K562 (cell line): ENCODE data around the gene RHOC. TPM values are rescaled to one million over a fixed set of nuclear protein-coding genes. Genes with fewer than 3 reads are reported as not detected.
A peak's percentile ranks its signal among the peaks of the same experiment; 100 is the strongest.

Experiments
- ATAC-seq: fragments of 200-7000 bp; cut with Tn5 transposase; 3 replicates; pipeline ENCODE4 v1.9.1; 2020; ENCODE audit warnings: moderate library complexity
- BruUV-seq: library from RNA; stranded (reverse); fragments of 400-500 nt; replicated peaks from 2 replicates; lab custom pipeline; 2021; lab: Mats Ljungman, UMichigan
- CTCF ChIA-PET: fragments of 300-600 bp; formaldehyde crosslinking; extraction: SDS; loops from one replicate; lab custom pipeline; 2021; ENCODE audit warnings: low intra/inter-chr PET ratio; lab: Yijun Ruan, JAX
- POLR2A ChIA-PET: fragments of 300-600, 350-650 bp; sonication (Branson Sonifier 250); formaldehyde crosslinking; extraction: SDS; loops from one replicate; lab custom pipeline; 2021; ENCODE audit warnings: antibody characterized with exemption, inconsistent platforms; lab: Yijun Ruan, JAX
- DNase-seq, 4 experiments: peaks; one replicate each; pipeline versions ENCODE4 v3.0.0 to v3.0.0-alpha.2; 2011 to 2018; ENCODE audit warnings: low spot score in 3 of 4, mixed read lengths in 3 of 4; ENCODE audit errors: extremely low read depth in 1 of 4
- FAIRE-seq: peaks from 2 replicates; lab custom pipeline; 2011; peaks lifted over from hg19 to GRCh38; lab: Jason Lieb, UNC
- H2AFZ ChIP-seq: 2 replicates; pipeline ENCODE4 v1.6.0; 2011; ENCODE audit warnings: low read depth, low read length, control low read depth, inconsistent platforms
- H3K27ac ChIP-seq: fragments of 200-600 bp; 3 replicates; pipeline ENCODE4 v1.8.0; 2011; ENCODE audit warnings: low read depth, mild to moderate bottlenecking, control low read depth, inconsistent platforms, low read length, moderate library complexity, mixed read lengths; ENCODE audit errors: extremely low read depth
- H3K27me3 ChIP-seq, 2 experiments: fragments of 300-600 bp in 1 of 2; 2 replicates in 1 of 2; 3 replicates in 1 of 2; pipeline versions ENCODE4 v1.6.0 to v1.8.0; 2011; ENCODE audit warnings: inconsistent platforms in 2 of 2, low read length in 2 of 2, mild to moderate bottlenecking in 1 of 2, mixed read lengths in 1 of 2, moderate library complexity in 1 of 2; ENCODE audit not compliant: control insufficient read depth in 2 of 2, insufficient read depth in 2 of 2
- H3K36me3 ChIP-seq: fragments of 300-600 bp; 3 replicates; pipeline ENCODE4 v1.8.0; 2011; ENCODE audit warnings: mild to moderate bottlenecking, low read length, inconsistent platforms; ENCODE audit not compliant: control insufficient read depth, insufficient read depth
- H3K4me1 ChIP-seq, 2 experiments: fragments of 200-600 bp in 1 of 2; replicated peaks in 1 of 2; 2 replicates in 1 of 2; 3 replicates in 1 of 2; pipeline versions ENCODE4 v1.5.1 to v1.8.0; 2011; ENCODE audit warnings: inconsistent platforms in 2 of 2, low read length in 2 of 2, mild to moderate bottlenecking in 1 of 2, mixed read lengths in 1 of 2, moderate library complexity in 1 of 2; ENCODE audit not compliant: control insufficient read depth in 2 of 2, insufficient read depth in 2 of 2
- H3K4me2 ChIP-seq: 2 replicates; pipeline ENCODE4 v1.6.1; 2011; ENCODE audit warnings: low read length, control low read depth, inconsistent platforms, mixed read lengths; ENCODE audit not compliant: insufficient read depth
- H3K4me3 ChIP-seq: fragments of 200-600 bp; sonication (generic), shearing (Covaris generic); 2 replicates; pipeline ENCODE4 v1.5.1; 2016; ENCODE audit warnings: control low read depth, inconsistent platforms
- H3K79me2 ChIP-seq: fragments of 200-600 bp; 3 replicates; pipeline ENCODE4 v1.8.0; 2011; ENCODE audit warnings: low read length, inconsistent platforms; ENCODE audit not compliant: control insufficient read depth, insufficient read depth
- H3K9ac ChIP-seq, 2 experiments: 2 replicates each; pipeline versions ENCODE4 v1.6.0 to v1.6.1; 2011; ENCODE audit warnings: low read depth in 2 of 2, low read length in 2 of 2, control low read depth in 1 of 2, inconsistent platforms in 1 of 2, mild to moderate bottlenecking in 1 of 2, mixed read lengths in 1 of 2; ENCODE audit not compliant: insufficient read depth in 1 of 2
- H3K9me1 ChIP-seq: one replicate; pipeline ENCODE4 v1.6.0; 2011; ENCODE audit warnings: inconsistent platforms, mild to moderate bottlenecking, low read length, moderate library complexity; ENCODE audit not compliant: control insufficient read depth, insufficient read depth
- H3K9me3 ChIP-seq: replicated peaks from 2 replicates; pipeline ENCODE4 v1.5.1; 2011; ENCODE audit warnings: low read depth, low read length, inconsistent platforms; ENCODE audit not compliant: control insufficient read depth, insufficient read depth
- H4K20me1 ChIP-seq: replicated peaks from 2 replicates; pipeline ENCODE4 v1.6.1; 2011; ENCODE audit warnings: low read length, inconsistent platforms, mixed read lengths; ENCODE audit not compliant: control insufficient read depth, insufficient read depth
- BRD4 ChIP-seq: fragments of 200-600 bp; sonication (generic); IDR thresholded peaks from 2 replicates; pipeline ENCODE4 v1.6.1; 2017; ENCODE audit warnings: inconsistent platforms
- E2F6 ChIP-seq, 2 experiments: IDR thresholded peaks; 2 replicates each; pipeline ENCODE4 v1.6.1; 2011; ENCODE audit warnings: borderline replicate concordance in 1 of 2, control low read depth in 1 of 2, low read depth in 1 of 2, low read length in 1 of 2, mild to moderate bottlenecking in 1 of 2, mixed read lengths in 1 of 2, moderate library complexity in 1 of 2; ENCODE audit not compliant: insufficient read depth in 1 of 2, insufficient read length in 1 of 2, poor library complexity in 1 of 2, severe bottlenecking in 1 of 2; ENCODE audit errors: extremely low read depth in 1 of 2
- ETS1 ChIP-seq: conservative IDR thresholded peaks from 2 replicates; pipeline ENCODE4 v1.6.1; 2011; ENCODE audit warnings: low read depth, mild to moderate bottlenecking, low read length; ENCODE audit not compliant: control insufficient read depth
- FOXA3 ChIP-seq, 2 experiments: fragments of 450-650 bp in 1 of 2; sonication (generic) in 1 of 2; formaldehyde crosslinking; IDR thresholded peaks in 1 of 2; conservative IDR thresholded peaks in 1 of 2; 2 replicates each; pipeline versions ENCODE4 v1.4.0 to v1.8.0; 2020 to 2022; ENCODE audit warnings: mild to moderate bottlenecking in 2 of 2, missing genetic modification reagents in 1 of 2
- GMEB1 ChIP-seq: fragments of 250-450 bp; sonication (Bioruptor Pico); IDR thresholded peaks from 2 replicates; pipeline ENCODE4 v1.4.0; 2020; ENCODE audit warnings: mild to moderate bottlenecking
- MLX ChIP-seq, 2 experiments: fragments of 450-650 bp in 1 of 2; sonication (generic) in 1 of 2; formaldehyde crosslinking; conservative IDR thresholded peaks; 2 replicates each; pipeline versions ENCODE4 v1.4.0 to v1.8.1; 2020 to 2022; ENCODE audit warnings: mild to moderate bottlenecking in 1 of 2, missing genetic modification reagents in 1 of 2
- SRSF7 ChIP-seq: fragments of 200-400 bp; formaldehyde crosslinking; optimal IDR thresholded peaks from 2 replicates; pipeline ENCODE3; 2017; ENCODE audit warnings: mild to moderate bottlenecking, low read depth, low read length
- TBP ChIP-seq: optimal IDR thresholded peaks from 2 replicates; pipeline ENCODE3; 2011; ENCODE audit warnings: low read depth, low read length, improper control_type of control experiment
- ZFX ChIP-seq: sonication (generic); formaldehyde crosslinking; IDR thresholded peaks from 2 replicates; pipeline ENCODE4 v1.8.0; 2022; ENCODE audit warnings: mild to moderate bottlenecking, missing genetic modification reagents, moderate library complexity
- ZNF282 ChIP-seq: sonication (generic); formaldehyde crosslinking; IDR thresholded peaks from 2 replicates; pipeline ENCODE4 v1.8.1; 2023; ENCODE audit warnings: missing genetic modification reagents
- ZNF584 ChIP-seq: fragments of 200-800 bp; sonication (Bioruptor generic); IDR thresholded peaks from 2 replicates; pipeline ENCODE4 v1.6.1; 2016; ENCODE audit warnings: low read depth, mild to moderate bottlenecking, missing genetic modification characterization, missing compliant biosample characterization
- WGBS: fragments of 100-300 bp; shearing (Covaris generic); methylation state at CpG from one replicate; pipeline ENCODE4 v1.1.6; 2016; ENCODE audit warnings: low coverage, mixed read lengths; ENCODE audit not compliant: insufficient coverage; ENCODE audit errors: missing lambda C conversion rate; 5-methylcytosine and 5-hydroxymethylcytosine counted together
- in situ Hi-C: fragments of 300-500 bp; cut with MboI; formaldehyde crosslinking; loops from 4 replicates; pipeline ENCODE4 v1.15.0; 2018; ENCODE audit warnings: inconsistent platforms, mixed read lengths
- intact Hi-C: fragments of 100-400 bp; cut with micrococcal nuclease; formaldehyde crosslinking; loops from 2 replicates; pipeline ENCODE4 v1.14.2; 2022
- polyA plus RNA-seq, 8 experiments: library from polyadenylated mRNA; depleted of rRNA in 4 of 8; stranded (reverse) in 5 of 8; unstranded in 3 of 8; fragments of >200 nt; fragmentation: Nextera tagmentation in 2 of 8; fragmentation: Illumina TruSeq in 1 of 8; extraction: Ambion mirVana in 2 of 8; extraction: Trizol in 1 of 8; gene quantifications; 2 replicates each; pipeline versions ENCODE4 v1.2.1 to v1.2.3, GENCODE V29; 2011 to 2014; ENCODE audit warnings: inconsistent platforms in 1 of 8, missing spikeins in 1 of 8
- total RNA-seq, 7 experiments: library from RNA; depleted of rRNA in 6 of 7; stranded (reverse); fragments of >200 nt in 6 of 7; fragmentation: Illumina TruSeq in 2 of 7; extraction: Trizol in 2 of 7; gene quantifications; 2 replicates each; pipeline versions ENCODE4 v1.2.1 to v1.2.3, GENCODE V29; 2011 to 2021; ENCODE audit warnings: low replicate concordance in 1 of 7

The RHOC gene
- total and polyA plus RNA-seq, 9 of the 15 experiments (the other 6 are each of a cell fraction or from before 2014, with no cell fraction given) = 35.2 to 364 (median 204) TPM

GRCh38 chr1:112675728-112676381, 31.1 kb downstream of the RHOC start (continued):
- TF ChIP-seq GMEB1 (CRISPR knock-in tag) (no peak), ZNF584 (CRISPR knock-in tag) (no peak), BRD4 (0 out of 2 replicates have a peak, but pooled peaks have one; percentile 3)

GRCh38 chr1:112674986-112675727, 31.8 kb downstream of the RHOC start:
- H3K9ac ChIP-seq = peak overlapping the region; percentile 87 to 98
- ChIA-PET POLR2A (interaction anchor here (0.5 to 7.3 kb wide), 12 partner anchors 9 to 1104 kb away, joined by 3 to 104 read pairs (median 5); partner anchors contain the start of gene LRIG2), CTCF (interaction anchor here (0.7 kb wide), 1 partner anchor 16 kb away, joined by 3 read pairs; no protein-coding TSS in a partner anchor)
- no peak for FAIRE-seq
- H3K27ac ChIP-seq = peak overlapping the region; percentile 86
- peaks cover 56% of the 10 kb centered on the region for H3K79me2 ChIP-seq
- WGBS = 1% methylated on average over 54 of the region's 68 CpGs
- no TSS peak for BruUV-seq
- H2AFZ ChIP-seq = peak overlapping the region; percentile 89
- intact Hi-C loops = no loop called here
- no peaks in the 10 kb centered on the region for H3K27me3 ChIP-seq
- H3K9me1 ChIP-seq = no peaks in the 10 kb centered on the region
- no peaks in the 10 kb centered on the region for H3K9me3 ChIP-seq
- in situ Hi-C loops = no loop called here
- DNase-seq = peak; percentile 70 to 89 (median 81)
- peak; percentile 79 for ATAC-seq
- H3K4me1 ChIP-seq = peaks cover 18 to 42% of the 10 kb centered on the region in 2 experiments
- H3K4me3 ChIP-seq = peak overlapping the region; percentile 71
- peaks cover 42% of the 10 kb centered on the region for H3K36me3 ChIP-seq
- H3K4me2 ChIP-seq = peak overlapping the region; percentile 85
- no peaks in the 10 kb centered on the region for H4K20me1 ChIP-seq
- TF ChIP-seq ETS1 = no peak
- peak in 1 of 2 experiments; percentile 81; a peak in 1 of 4 replicates for TF ChIP-seq MLX (CRISPR knock-in tag; conservative IDR thresholded peaks at IDR 0.05)
- no peak for TF ChIP-seq FOXA3 (CRISPR knock-in tag; conservative IDR thresholded peaks at IDR 0.05 in 1 of 2, IDR thresholded peaks at IDR 0.05 in 1 of 2)
- peak; percentile 65 to 92 for TF ChIP-seq E2F6 (IDR thresholded peaks at IDR 0.05; ENCODE audit: borderline replicate concordance in 1 of 2, extremely low read depth in 1 of 2, insufficient read depth in 1 of 2, insufficient read length in 1 of 2, low read depth in 1 of 2, low read length in 1 of 2, poor library complexity in 1 of 2, severe bottlenecking in 1 of 2)
- TF ChIP-seq TBP = peak; percentile 23
- no peak for TF ChIP-seq SRSF7
- TF ChIP-seq ZFX (CRISPR knock-in tag) = peak; percentile 73; the same call in 1 of the 2 replicates
- TF ChIP-seq ZNF282 (CRISPR knock-in tag) = peak; percentile 95
